ENCODE measurements around the gene PWP2.
"Not testable (repeated sequence)": the region's sequence is repeated elsewhere in the genome, so short reads cannot be mapped to it uniquely, and the experiment has no call there.

PWP2 gene

GRCh38 chr21:44160298-44160672, 53.1 kb downstream of the PWP2 start:
- H4K20me1 ChIP-seq; H3K4me2 ChIP-seq; H3K4me3 ChIP-seq; H3K27me3 ChIP-seq; H3K9ac ChIP-seq; H3K27ac ChIP-seq; H3K36me3 ChIP-seq; H3K4me1 ChIP-seq; H3K9me3 ChIP-seq (replicated peaks in 1 of 11): not testable (repeated sequence)

- H3K27me3 ChIP-seq; H3K9me3 ChIP-seq (replicated peaks in 1 of 11); H3K36me3 ChIP-seq; H3K27ac ChIP-seq; H3K4me1 ChIP-seq; H3K4me3 ChIP-seq; H4K20me1 ChIP-seq; H3K9ac ChIP-seq; H3K4me2 ChIP-seq: not testable (repeated sequence)
These were observed 53.6 kb downstream of the PWP2 start for GRCh38 chr21:44160821-44161220.

- H3K27me3 ChIP-seq; H3K4me1 ChIP-seq; H3K9me3 ChIP-seq (replicated peaks in 1 of 11); H3K9ac ChIP-seq; H3K4me3 ChIP-seq; H3K4me2 ChIP-seq; H4K20me1 ChIP-seq; H3K27ac ChIP-seq; H3K36me3 ChIP-seq: not testable (repeated sequence)
These were observed 56.0 kb downstream of the PWP2 start for GRCh38 chr21:44163167-44163653.

- not testable (repeated sequence) for H3K27me3 ChIP-seq; H3K9ac ChIP-seq; H3K27ac ChIP-seq; H3K9me3 ChIP-seq (replicated peaks in 1 of 11); H3K36me3 ChIP-seq; H4K20me1 ChIP-seq; H3K4me2 ChIP-seq; H3K4me1 ChIP-seq; H3K4me3 ChIP-seq
These were observed 58.7 kb downstream of the PWP2 start for GRCh38 chr21:44165933-44166332.

- H3K4me2 ChIP-seq; H3K27ac ChIP-seq; H3K36me3 ChIP-seq; H3K4me3 ChIP-seq; H3K9me3 ChIP-seq (replicated peaks in 1 of 11); H4K20me1 ChIP-seq; H3K27me3 ChIP-seq; H3K4me1 ChIP-seq; H3K9ac ChIP-seq: not testable (repeated sequence)
These were observed 60.3 kb downstream of the PWP2 start for GRCh38 chr21:44167527-44167926.

- not testable (repeated sequence) for H3K9ac ChIP-seq; H3K9me3 ChIP-seq (replicated peaks in 1 of 11); H3K4me3 ChIP-seq; H3K27me3 ChIP-seq; H3K4me1 ChIP-seq; H3K4me2 ChIP-seq; H3K36me3 ChIP-seq; H4K20me1 ChIP-seq; H3K27ac ChIP-seq
These were observed 63.1 kb downstream of the PWP2 start for GRCh38 chr21:44170326-44170725.

- not testable (repeated sequence) for H3K9me3 ChIP-seq (replicated peaks in 1 of 11); H3K4me1 ChIP-seq; H3K4me2 ChIP-seq; H4K20me1 ChIP-seq; H3K36me3 ChIP-seq; H3K27ac ChIP-seq; H3K4me3 ChIP-seq; H3K9ac ChIP-seq; H3K27me3 ChIP-seq
These were observed 63.7 kb downstream of the PWP2 start for GRCh38 chr21:44170863-44171262.

- not testable (repeated sequence) for H3K4me2 ChIP-seq; H3K4me3 ChIP-seq; H3K9me3 ChIP-seq (replicated peaks in 1 of 11); H3K4me1 ChIP-seq; H4K20me1 ChIP-seq; H3K27ac ChIP-seq; H3K36me3 ChIP-seq; H3K27me3 ChIP-seq; H3K9ac ChIP-seq
These were observed 64.9 kb downstream of the PWP2 start for GRCh38 chr21:44171962-44172572.

- H3K4me3 ChIP-seq; H3K4me2 ChIP-seq; H4K20me1 ChIP-seq; H3K9ac ChIP-seq; H3K36me3 ChIP-seq; H3K9me3 ChIP-seq (replicated peaks in 1 of 11); H3K4me1 ChIP-seq; H3K27ac ChIP-seq; H3K27me3 ChIP-seq: not testable (repeated sequence)
These were observed 65.5 kb downstream of the PWP2 start for GRCh38 chr21:44172741-44173140.

GRCh38 chr21:44175189-44175588, 68.0 kb downstream of the PWP2 start:
- H3K4me2 ChIP-seq; H3K4me1 ChIP-seq; H3K36me3 ChIP-seq; H3K27me3 ChIP-seq; H3K9me3 ChIP-seq (replicated peaks in 1 of 11); H3K9ac ChIP-seq; H3K27ac ChIP-seq; H4K20me1 ChIP-seq; H3K4me3 ChIP-seq: not testable (repeated sequence)

- not testable (repeated sequence) for H3K27ac ChIP-seq; H3K4me1 ChIP-seq; H3K36me3 ChIP-seq; H3K4me3 ChIP-seq; H3K27me3 ChIP-seq; H3K9me3 ChIP-seq (replicated peaks in 1 of 11); H3K4me2 ChIP-seq; H3K9ac ChIP-seq; H4K20me1 ChIP-seq
These were observed 68.9 kb downstream of the PWP2 start for GRCh38 chr21:44176127-44176526.
